ENCODE data around the gene TMCO4.

TMCO4 gene

GRCh38 chr1:19676438-19676922 lies 123.2 kb downstream of the TMCO4 start:
- ATAC-seq, result peak; percentile 48; the same call in 2 of the 3 replicates
- TF ChIP-seq ZFP3 (CRISPR knock-in tag; IDR thresholded peaks at IDR 0.05), result 0 out of 2 replicates have a peak, but pooled peaks have one; percentile 29
- TF ChIP-seq CREB5 (CRISPR knock-in tag; IDR thresholded peaks at IDR 0.05; ENCODE audit: low read depth), result no peak
- TF ChIP-seq SNAI2 (CRISPR knock-in tag; IDR thresholded peaks at IDR 0.05), result no peak
- no peak for TF ChIP-seq CSRNP3 (CRISPR knock-in tag; IDR thresholded peaks at IDR 0.05)
- TF ChIP-seq ZNF70 (CRISPR knock-in tag; IDR thresholded peaks at IDR 0.05), result no peak
- no peak for TF ChIP-seq TCF4 (CRISPR knock-in tag; IDR thresholded peaks at IDR 0.05; ENCODE audit: borderline replicate concordance)
- no peak for TF ChIP-seq TSHZ2 (CRISPR knock-in tag; IDR thresholded peaks at IDR 0.05)
- TF ChIP-seq BACH2 (CRISPR knock-in tag; IDR thresholded peaks at IDR 0.05; ENCODE audit: borderline replicate concordance), result no peak

- ATAC-seq, result no peak
- TF ChIP-seq CREB5 (CRISPR knock-in tag; IDR thresholded peaks at IDR 0.05; ENCODE audit: low read depth), result no peak
These were observed 123.9 kb downstream of the TMCO4 start for GRCh38 chr1:19675797-19676196.

- ATAC-seq, result no peak
- TF ChIP-seq ZC3H10 (CRISPR knock-in tag; IDR thresholded peaks at IDR 0.05) (no peak), ZNF70 (CRISPR knock-in tag; IDR thresholded peaks at IDR 0.05) (no peak), GLIS3 (CRISPR knock-in tag; IDR thresholded peaks at IDR 0.05) (no peak), CSDC2 (CRISPR knock-in tag; IDR thresholded peaks at IDR 0.05) (no peak), POU6F1 (CRISPR knock-in tag; IDR thresholded peaks at IDR 0.05; ENCODE audit: borderline replicate concordance, low read depth) (no peak), TSHZ2 (CRISPR knock-in tag; IDR thresholded peaks at IDR 0.05) (no peak), ZFP30 (CRISPR knock-in tag; IDR thresholded peaks at IDR 0.05) (no peak), ESRRG (CRISPR knock-in tag; IDR thresholded peaks at IDR 0.05) (no peak), TCF4 (CRISPR knock-in tag; IDR thresholded peaks at IDR 0.05; ENCODE audit: borderline replicate concordance) (no peak), CSRNP3 (CRISPR knock-in tag; IDR thresholded peaks at IDR 0.05) (no peak), TOX (CRISPR knock-in tag; IDR thresholded peaks at IDR 0.05; ENCODE audit: borderline replicate concordance) (no peak), RARB (CRISPR knock-in tag; IDR thresholded peaks at IDR 0.05) (no peak), ZNF565 (CRISPR knock-in tag; conservative IDR thresholded peaks at IDR 0.05; ENCODE audit: low read depth) (no peak), OSR1 (CRISPR knock-in tag; IDR thresholded peaks at IDR 0.05) (no peak), BACH2 (CRISPR knock-in tag; IDR thresholded peaks at IDR 0.05; ENCODE audit: borderline replicate concordance) (no peak), ARNTL (CRISPR knock-in tag; IDR thresholded peaks at IDR 0.05; ENCODE audit: borderline replicate concordance, low read depth) (no peak), ISL1 (CRISPR knock-in tag; IDR thresholded peaks at IDR 0.05) (no peak), PATZ1 (CRISPR knock-in tag; IDR thresholded peaks at IDR 0.05; ENCODE audit: borderline replicate concordance) (no peak), SNAI2 (CRISPR knock-in tag; IDR thresholded peaks at IDR 0.05) (no peak), ZFP3 (CRISPR knock-in tag; IDR thresholded peaks at IDR 0.05) (no peak)
These were observed 127.5 kb downstream of the TMCO4 start for GRCh38 chr1:19672237-19672636.
